CD4-positive, alpha-beta T cell (primary cell): ENCODE measurements around the gene MAGEB4. TPM values are rescaled to one million over a fixed set of nuclear protein-coding genes. Genes with fewer than 3 reads are reported as not detected.

Source experiments
- ATAC-seq: fragments of 200-7000 bp; cut with Tn5 transposase; one replicate; pipeline ENCODE4 v1.10.0; 2022; ENCODE audit warnings: mild to moderate bottlenecking; ENCODE audit not compliant: poor library complexity
- CTCF ChIA-PET: fragments of 350-600 bp; sonication (Branson Sonifier 250); formaldehyde crosslinking; loops from one replicate; lab custom pipeline; 2021; ENCODE audit warnings: antibody characterized with exemption, inconsistent platforms; lab: Charles Lee
- POLR2A ChIA-PET: fragments of 350-600 bp; sonication (Branson Sonifier 250); formaldehyde crosslinking; loops from one replicate; lab custom pipeline; 2021; ENCODE audit warnings: antibody characterized with exemption, inconsistent platforms; lab: Charles Lee
- DNase-seq, 14 experiments: peaks; one replicate each; pipeline ENCODE4 v3.0.0-alpha.2; 2013 to 2020; ENCODE audit warnings: mixed read lengths in 2 of 14
- H3K27ac ChIP-seq, 2 donors: one replicate each; pipeline versions ENCODE4 v1.5.1 to v1.7.0; 2013; ENCODE audit warnings: low read length in 2 of 2, low read depth in 1 of 2, mild to moderate bottlenecking in 1 of 2
- H3K27me3 ChIP-seq, 2 experiments: 1 replicate in 1 of 2; 2 replicates in 1 of 2; pipeline versions ENCODE4 v1.6.1 to v1.7.0; 2013; ENCODE audit warnings: low read length in 2 of 2, control low read depth in 1 of 2, mild to moderate bottlenecking in 1 of 2, moderate library complexity in 1 of 2; ENCODE audit not compliant: insufficient read depth in 2 of 2, control insufficient read depth in 1 of 2
- H3K36me3 ChIP-seq: one replicate; pipeline ENCODE4 v1.6.1; 2013; ENCODE audit warnings: low read length, control low read depth; ENCODE audit not compliant: insufficient read depth
- H3K4me1 ChIP-seq: one replicate; pipeline ENCODE4 v1.6.1; 2013; ENCODE audit warnings: low read length, control low read depth; ENCODE audit not compliant: insufficient read depth
- H3K4me3 ChIP-seq: one replicate; pipeline ENCODE4 v1.5.1; 2013; ENCODE audit warnings: mild to moderate bottlenecking, low read length, moderate library complexity
- H3K9me3 ChIP-seq, 2 experiments: 1 replicate in 1 of 2; 2 replicates in 1 of 2; pipeline versions ENCODE4 v1.6.1 to v1.7.0; 2013; ENCODE audit warnings: low read length in 2 of 2, mild to moderate bottlenecking in 2 of 2, control low read depth in 1 of 2, moderate library complexity in 1 of 2; ENCODE audit not compliant: control insufficient read depth in 1 of 2, insufficient read depth in 1 of 2
- H3K27ac Mint-ChIP-seq: one replicate; pipeline ENCODE4 v1.8.0; 2020; ENCODE audit warnings: mixed read lengths
- H3K27me3 Mint-ChIP-seq: one replicate; pipeline ENCODE4 v1.8.0; 2021; ENCODE audit warnings: mixed read lengths
- H3K36me3 Mint-ChIP-seq: one replicate; pipeline ENCODE4 v1.8.0; 2021; ENCODE audit warnings: low read depth, mixed read lengths
- H3K4me1 Mint-ChIP-seq: one replicate; pipeline ENCODE4 v1.8.0; 2021; ENCODE audit warnings: low read depth, mixed read lengths
- H3K4me3 Mint-ChIP-seq: one replicate; pipeline ENCODE4 v1.8.0; 2020; ENCODE audit warnings: mild to moderate bottlenecking, mixed read lengths
- H3K9me3 Mint-ChIP-seq: one replicate; pipeline ENCODE4 v1.8.0; 2020; ENCODE audit warnings: mixed read lengths
- intact Hi-C, 2 experiments: fragments of 100-400 bp; cut with DNase I in 1 of 2; cut with micrococcal nuclease in 1 of 2; formaldehyde crosslinking; loops; one replicate each; pipeline versions ENCODE4 v1.15.1 to v1.9.0; 2023 to 2025; cut with DNase I, micrococcal nuclease
- total RNA-seq, 174 experiments: library from RNA in 2 of 174; stranded (reverse) in 2 of 174; gene quantifications; one replicate each; pipeline ENCODE4 v1.2.3 and lab custom pipeline; 2021 to 2026
- TF ChIP-seq, protein P1 (sequence below): fragments of 200-600 bp; IDR thresholded peaks from one replicate; pipeline ENCODE4 v1.8.0; 2022; ENCODE audit warnings: antibody characterized with exemption, mild to moderate bottlenecking

The MAGEB4 gene
- total RNA-seq, 2 experiments from 2014 or later = not detected

DNA sequence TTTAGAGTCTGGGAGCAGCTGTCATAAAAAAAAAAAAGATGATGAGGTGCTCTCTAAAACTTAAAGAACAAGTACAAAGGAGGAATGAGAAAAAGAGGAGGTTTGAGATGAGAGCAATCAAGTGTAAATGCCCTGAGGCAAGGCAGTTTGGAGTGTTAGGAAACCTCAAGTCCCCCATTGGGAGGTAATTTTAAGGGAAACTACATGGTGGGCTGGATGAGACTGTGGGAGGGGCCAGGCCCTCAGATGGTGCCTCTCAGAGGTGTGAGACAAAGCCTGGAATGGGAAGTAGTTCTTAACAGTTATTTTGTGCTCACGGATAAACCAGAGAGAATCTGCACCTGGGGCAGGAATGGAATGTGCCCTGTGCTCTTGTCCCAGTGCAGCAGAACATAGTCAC lies 13.3 kb upstream of the MAGEB4 start:
- no peaks in the 10 kb centered on the region for H3K9me3 Mint-ChIP-seq
- no peaks in the 10 kb centered on the region for H3K4me1 ChIP-seq
- no peak for DNase-seq
- H3K4me3 ChIP-seq = no peak overlapping the region
- TF ChIP-seq, protein P1, sequence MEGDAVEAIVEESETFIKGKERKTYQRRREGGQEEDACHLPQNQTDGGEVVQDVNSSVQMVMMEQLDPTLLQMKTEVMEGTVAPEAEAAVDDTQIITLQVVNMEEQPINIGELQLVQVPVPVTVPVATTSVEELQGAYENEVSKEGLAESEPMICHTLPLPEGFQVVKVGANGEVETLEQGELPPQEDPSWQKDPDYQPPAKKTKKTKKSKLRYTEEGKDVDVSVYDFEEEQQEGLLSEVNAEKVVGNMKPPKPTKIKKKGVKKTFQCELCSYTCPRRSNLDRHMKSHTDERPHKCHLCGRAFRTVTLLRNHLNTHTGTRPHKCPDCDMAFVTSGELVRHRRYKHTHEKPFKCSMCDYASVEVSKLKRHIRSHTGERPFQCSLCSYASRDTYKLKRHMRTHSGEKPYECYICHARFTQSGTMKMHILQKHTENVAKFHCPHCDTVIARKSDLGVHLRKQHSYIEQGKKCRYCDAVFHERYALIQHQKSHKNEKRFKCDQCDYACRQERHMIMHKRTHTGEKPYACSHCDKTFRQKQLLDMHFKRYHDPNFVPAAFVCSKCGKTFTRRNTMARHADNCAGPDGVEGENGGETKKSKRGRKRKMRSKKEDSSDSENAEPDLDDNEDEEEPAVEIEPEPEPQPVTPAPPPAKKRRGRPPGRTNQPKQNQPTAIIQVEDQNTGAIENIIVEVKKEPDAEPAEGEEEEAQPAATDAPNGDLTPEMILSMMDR = no peak
- no peaks in the 10 kb centered on the region for H3K27me3 Mint-ChIP-seq
- H3K4me3 Mint-ChIP-seq = no peak overlapping the region
- ATAC-seq = no peak
- no peak overlapping the region for H3K27ac ChIP-seq
- H3K36me3 Mint-ChIP-seq = no peaks in the 10 kb centered on the region
- CTCF ChIA-PET = no interaction called here
- POLR2A ChIA-PET = no interaction called here
- H3K9me3 ChIP-seq = no peaks in the 10 kb centered on the region
- intact Hi-C loops = no loop called here
- no peaks in the 10 kb centered on the region for H3K4me1 Mint-ChIP-seq
- no peaks in the 10 kb centered on the region for H3K36me3 ChIP-seq
- H3K27me3 ChIP-seq = no peaks in the 10 kb centered on the region
- no peak overlapping the region for H3K27ac Mint-ChIP-seq

DNA sequence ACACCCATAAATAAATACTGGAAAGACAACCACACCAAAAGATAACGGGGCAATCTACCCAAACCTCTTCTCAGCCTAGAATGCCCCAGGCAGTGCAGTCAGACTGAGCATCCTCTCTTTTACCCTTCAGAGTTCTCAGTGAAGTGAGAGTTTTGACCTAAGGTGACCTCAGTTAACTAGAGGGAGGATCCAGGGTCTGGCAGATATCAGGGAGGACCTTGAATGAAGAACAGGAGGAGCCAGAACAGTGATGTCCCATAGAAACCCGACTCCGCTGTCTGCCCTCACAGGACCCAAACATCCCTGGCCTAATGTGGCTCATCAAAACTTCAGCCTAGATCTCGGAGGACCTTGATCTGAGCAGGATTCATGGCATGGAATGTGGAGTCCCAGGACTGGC lies 11.4 kb upstream of the MAGEB4 start, which contains the start of gene MAGEB3:
MAGEB3 (plus strand) TSS at position 263 of the 400 bp plus-strand sequence. CDS start 5,268 bp downstream, outside the sequence.
- Mint-ChIP-seq H3K9me3 (no peaks in the 10 kb centered on the region), H3K27ac (no peak within 1 kb of the TSS), H3K27me3 (no peaks in the 10 kb centered on the region), H3K36me3 (no peaks in the 10 kb centered on the region), H3K4me3 (no peak within 1 kb of the TSS), H3K4me1 (no peaks in the 10 kb centered on the region)
- Histone ChIP-seq H3K27ac (no peak within 1 kb of the TSS), H3K4me1 (no peaks in the 10 kb centered on the region), H3K9me3 (no peaks in the 10 kb centered on the region), H3K4me3 (no peak within 1 kb of the TSS), H3K27me3 (no peaks in the 10 kb centered on the region), H3K36me3 (no peaks in the 10 kb centered on the region)
- ATAC-seq (no peak), DNase-seq (no peak)
- TF ChIP-seq, protein P1 = no peak
- intact Hi-C loops = no loop called here
- ChIA-PET CTCF (no interaction called here), POLR2A (no interaction called here)

DNA sequence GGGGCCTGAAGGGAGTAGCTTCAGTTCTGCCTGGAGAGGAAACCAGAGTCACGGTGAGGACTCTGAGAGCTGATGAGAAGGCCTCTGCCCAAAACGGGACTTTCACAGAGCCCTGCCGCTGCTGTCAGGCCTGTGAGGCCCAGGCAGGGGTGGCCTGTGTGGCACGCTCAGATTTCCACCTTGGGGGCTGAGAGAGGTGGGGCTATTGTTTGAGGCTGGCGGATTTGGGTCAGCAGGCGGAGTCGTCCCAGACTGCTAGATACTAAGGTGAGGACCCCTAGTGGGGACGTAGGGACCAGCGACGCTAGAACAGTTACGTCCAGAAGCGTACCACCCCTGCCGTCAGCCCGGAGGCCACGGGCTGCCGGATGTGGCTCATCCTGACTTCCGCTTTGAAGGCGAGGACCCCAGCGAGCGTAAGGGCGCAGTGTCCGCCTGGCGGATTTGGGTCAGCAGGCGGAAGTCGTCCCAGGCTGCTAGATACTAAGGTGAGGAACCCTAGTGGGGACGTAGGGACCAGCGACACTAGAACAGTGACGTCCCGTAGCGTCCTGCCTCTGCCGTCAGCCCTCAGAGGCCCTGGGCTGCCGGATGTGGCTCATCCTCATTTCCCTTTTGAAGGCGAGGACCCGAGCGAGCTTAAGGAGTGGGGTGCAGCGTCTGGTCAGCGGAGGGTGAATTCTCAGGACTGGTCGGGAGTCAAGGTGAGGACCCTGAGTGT lies 5.1 kb downstream of the MAGEB4 start, which contains the start of gene MAGEB1:
MAGEB1 (plus strand) TSS at position 378 of the 721 bp plus-strand sequence. CDS start 3,348 bp downstream, outside the sequence.
- H3K27ac Mint-ChIP-seq = no peak within 1 kb of the TSS
- intact Hi-C loops = no loop called here
- POLR2A ChIA-PET = no interaction called here
- no peaks in the 10 kb centered on the region for H3K36me3 ChIP-seq
- ATAC-seq (no peak), DNase-seq (no peak)
- H3K4me3 ChIP-seq = no peak within 1 kb of the TSS
- CTCF ChIA-PET = no interaction called here
- no peaks in the 10 kb centered on the region for H3K4me1 Mint-ChIP-seq
- H3K36me3 Mint-ChIP-seq = no peaks in the 10 kb centered on the region
- TF ChIP-seq, protein P1 = no peak
- H3K9me3 ChIP-seq = peaks cover 0 to 8% of the 10 kb centered on the region in 2 experiments
- H3K4me3 Mint-ChIP-seq = no peak within 1 kb of the TSS
- no peaks in the 10 kb centered on the region for H3K4me1 ChIP-seq
- H3K9me3 Mint-ChIP-seq = no peaks in the 10 kb centered on the region
- H3K27me3 ChIP-seq = no peaks in the 10 kb centered on the region
- H3K27ac ChIP-seq = no peak within 1 kb of the TSS
- no peaks in the 10 kb centered on the region for H3K27me3 Mint-ChIP-seq
